HG03280 (cell line): ENCODE measurements around the gene UNC79.

Experiments used
- ATAC-seq: cut with Tn5 transposase; IDR thresholded peaks from one replicate; pipeline ENCODE4 v1.9.1; 2021; ENCODE audit warnings: mild to moderate bottlenecking, moderate library complexity; ENCODE audit not compliant: unreplicated experiment

Gene UNC79

GRCh38 chr14:93705513-93706156, 274.9 kb downstream of the UNC79 start:
- ATAC-seq = no peak

DNA sequence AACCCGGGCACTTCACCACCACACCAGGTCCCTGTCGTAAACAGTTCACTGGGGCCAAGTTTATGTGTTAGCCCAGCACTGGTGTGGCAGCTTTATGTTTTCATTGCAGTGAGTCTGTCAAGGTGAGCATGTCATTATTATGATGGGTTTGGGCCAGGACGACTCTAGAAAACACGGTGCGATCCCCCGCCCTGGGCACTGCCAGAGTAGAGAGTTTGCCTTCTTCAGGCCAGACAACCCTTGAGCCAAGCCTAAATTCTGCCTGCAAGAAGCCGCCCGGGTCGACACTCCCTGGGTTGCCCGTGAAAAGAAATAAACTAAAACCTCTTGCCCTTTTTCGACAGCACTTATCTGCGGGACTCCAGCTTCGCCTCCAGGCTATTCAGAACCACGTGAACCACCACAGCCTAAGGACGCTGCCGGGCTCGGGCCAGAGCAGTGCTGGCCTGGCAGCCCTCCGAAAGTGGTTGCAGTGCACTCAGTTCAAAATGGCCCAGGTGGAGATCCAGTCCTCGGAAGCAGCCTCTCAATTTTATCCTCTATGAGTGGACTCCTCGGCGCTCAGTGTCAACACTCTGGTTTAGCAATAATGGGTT, 275.7 kb downstream of the UNC79 start:
- no peak for ATAC-seq

DNA sequence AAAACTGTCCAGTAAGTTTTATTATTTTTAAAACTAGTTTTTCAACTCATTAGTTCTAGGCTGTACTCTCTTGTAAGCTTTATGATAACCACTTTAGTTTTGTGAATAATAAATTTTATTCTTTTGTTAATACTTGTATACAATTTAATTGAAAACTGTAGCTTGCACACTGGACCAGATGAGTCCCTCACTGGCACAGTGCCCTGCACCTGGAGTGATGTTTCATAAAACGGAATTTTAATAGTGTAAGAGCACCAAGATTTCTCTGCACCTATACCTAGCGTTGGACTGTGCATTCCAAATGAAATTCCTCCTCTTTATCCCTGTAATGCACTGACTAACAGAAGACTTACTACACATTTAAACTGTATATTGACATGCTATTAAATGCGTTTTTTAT, 276.7 kb downstream of the UNC79 start:
- no peak for ATAC-seq

DNA sequence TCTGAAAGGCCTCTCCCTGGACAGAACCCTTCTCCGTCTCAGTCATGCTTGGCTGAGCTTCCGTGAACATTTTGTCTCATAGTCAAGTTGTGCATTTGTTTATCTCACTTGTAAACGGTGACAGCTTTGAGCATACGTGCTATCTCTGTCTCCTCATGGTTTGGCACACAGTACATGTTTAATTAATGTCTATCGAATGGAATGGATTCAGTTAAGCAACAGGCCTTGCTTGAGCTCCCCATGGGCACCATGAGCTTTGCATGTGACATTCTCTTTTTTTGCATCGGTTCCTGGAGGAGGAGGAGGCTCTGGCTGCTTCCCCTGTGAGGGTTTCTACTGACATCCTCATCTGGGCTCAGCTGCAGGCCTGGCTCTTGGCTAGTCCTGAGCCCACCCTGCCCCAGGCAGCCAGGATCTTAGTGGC, 277.6 kb downstream of the UNC79 start:
- ATAC-seq = no peak

GRCh38 chr14:93708800-93709199, 278.1 kb downstream of the UNC79 start:
- ATAC-seq = no peak

GRCh38 chr14:93709249-93709648, 278.5 kb downstream of the UNC79 start:
- no peak for ATAC-seq

- ATAC-seq = no peak
Measured at GRCh38 chr14:93712079-93712837, 281.5 kb downstream of the UNC79 start.

DNA sequence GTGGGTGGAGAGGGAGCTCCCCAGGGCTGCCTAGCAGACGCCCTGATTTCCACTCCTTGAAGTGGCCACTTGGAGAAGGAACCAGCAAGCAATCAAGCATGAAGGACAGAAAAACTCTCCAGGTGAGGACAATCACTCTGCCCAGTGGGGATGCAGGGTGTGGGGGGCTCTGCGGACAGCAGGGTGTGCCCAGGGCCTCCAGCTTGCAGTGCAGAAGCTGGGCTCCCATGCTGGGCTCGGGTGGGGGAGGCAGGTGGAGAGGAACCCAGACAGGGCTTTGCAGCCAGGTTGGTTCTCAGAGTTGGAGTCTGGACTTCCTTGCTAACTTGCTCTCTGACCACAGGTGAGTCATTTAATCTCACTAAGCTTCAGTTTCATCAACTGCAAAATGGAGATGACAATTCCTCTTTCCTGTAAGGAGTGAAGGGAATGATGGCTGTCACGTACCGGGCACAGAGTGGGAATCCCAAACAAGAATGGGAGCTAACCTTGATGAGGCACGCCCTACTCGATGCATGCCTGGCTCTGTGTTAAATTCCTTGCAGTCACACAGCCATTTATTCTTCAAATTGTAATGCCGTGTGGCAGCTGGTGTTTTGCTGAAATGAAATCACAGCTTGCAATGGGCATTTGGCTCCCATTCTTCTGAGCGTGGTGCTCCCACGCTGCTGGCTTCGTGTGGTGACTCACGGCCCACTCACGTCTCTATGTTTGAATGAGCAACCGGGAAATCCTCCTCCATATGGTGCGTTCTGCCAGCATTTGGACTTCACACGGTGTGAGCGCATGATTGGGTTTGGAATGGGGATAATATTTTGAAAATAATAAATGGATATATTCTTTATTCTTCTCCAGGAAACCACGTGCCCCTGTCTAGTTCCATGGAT, 282.3 kb downstream of the UNC79 start:
- ATAC-seq = no peak

- no peak for ATAC-seq
Measured at GRCh38 chr14:93713726-93714405, 283.1 kb downstream of the UNC79 start.

DNA sequence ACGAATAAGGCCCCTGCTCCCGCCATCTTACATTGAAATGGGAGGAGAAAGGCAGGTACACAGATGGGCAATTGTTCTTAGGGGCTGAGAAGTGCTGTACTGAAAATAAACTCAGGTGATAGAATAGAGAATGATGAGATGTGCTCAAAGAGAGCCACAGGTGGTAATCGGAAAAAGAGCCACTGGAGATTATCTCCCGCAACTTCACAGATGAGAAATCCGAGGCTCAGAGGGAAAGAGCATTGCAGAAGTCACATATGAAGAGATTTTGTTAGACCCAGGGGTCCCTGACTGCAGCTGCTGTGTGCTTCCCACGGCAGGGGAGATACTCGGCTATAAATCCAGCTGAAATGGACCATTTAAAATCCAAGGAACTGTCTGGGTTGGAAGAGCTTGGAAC, 283.9 kb downstream of the UNC79 start:
- ATAC-seq = no peak

DNA sequence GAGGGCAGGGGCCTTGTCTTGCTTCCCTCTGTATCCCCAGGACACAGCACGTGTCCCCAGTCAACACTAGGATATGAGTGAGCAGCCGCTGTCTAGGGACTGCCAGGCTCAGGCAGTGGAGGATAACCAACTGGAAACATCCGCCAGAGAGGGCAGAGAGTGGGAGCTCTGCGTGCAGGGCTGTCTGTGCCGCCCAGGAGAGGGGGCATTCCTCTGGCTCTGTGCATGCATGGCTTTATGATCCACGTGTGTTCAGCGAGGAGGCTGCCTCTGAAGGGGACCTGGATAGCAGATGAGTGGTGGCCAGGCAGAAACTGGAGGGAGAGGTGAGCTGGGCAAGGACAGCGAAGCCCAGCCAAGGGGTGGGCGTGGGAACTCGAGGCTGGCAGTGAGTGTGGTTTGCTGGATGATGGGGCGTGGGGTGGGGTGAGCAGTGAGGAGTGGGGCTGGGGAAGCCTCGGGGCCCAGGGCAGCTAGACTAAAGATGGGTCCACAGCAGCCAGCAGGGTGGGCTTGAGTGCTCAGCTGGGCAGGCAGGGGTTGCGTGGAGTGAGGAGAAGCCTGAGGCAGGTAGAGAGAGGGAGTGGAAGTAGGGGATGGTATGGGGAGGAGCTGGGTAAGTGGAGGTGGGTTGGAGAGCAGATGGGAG, 284.7 kb downstream of the UNC79 start:
- ATAC-seq = no peak

DNA sequence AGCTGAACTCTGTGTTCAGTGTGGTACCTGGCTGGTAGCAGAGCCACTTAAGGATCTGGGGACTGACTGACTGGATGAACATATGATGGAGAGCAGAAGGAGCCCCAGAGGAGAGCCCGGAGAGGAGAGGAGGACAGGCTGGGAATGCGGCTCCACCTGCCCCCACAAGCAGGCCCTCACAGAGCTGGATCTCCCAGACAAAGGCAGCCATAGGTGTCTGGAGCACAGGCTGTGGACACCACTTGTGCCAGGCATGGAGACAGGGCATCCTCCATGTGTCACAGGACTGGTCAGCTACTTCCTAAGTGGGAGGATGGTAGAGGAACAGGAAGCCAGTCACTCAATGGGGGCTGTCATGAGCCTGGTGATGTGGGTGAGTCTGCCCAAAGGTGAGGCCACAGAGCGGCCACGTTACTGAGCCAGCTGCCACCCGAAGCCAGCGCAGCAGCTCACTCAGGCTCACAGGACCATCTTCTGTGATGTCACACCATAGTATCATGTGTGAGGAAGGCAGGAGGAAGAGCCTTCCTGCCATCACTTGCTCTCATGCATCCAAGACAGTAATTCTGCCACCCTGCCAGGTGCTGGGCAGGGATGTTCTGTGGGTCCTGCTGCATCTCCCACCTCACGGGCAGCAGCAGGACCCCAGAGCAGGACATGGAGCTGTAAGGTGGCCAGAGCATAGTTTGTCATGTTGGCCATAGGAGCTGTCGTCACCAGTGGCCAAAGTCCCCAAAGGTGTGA, 285.4 kb downstream of the UNC79 start:
- no peak for ATAC-seq

GRCh38 chr14:93716746-93717667, 286.3 kb downstream of the UNC79 start:
- ATAC-seq = no peak

- ATAC-seq = no peak
Measured at GRCh38 chr14:93717668-93718320, 287.1 kb downstream of the UNC79 start.

DNA sequence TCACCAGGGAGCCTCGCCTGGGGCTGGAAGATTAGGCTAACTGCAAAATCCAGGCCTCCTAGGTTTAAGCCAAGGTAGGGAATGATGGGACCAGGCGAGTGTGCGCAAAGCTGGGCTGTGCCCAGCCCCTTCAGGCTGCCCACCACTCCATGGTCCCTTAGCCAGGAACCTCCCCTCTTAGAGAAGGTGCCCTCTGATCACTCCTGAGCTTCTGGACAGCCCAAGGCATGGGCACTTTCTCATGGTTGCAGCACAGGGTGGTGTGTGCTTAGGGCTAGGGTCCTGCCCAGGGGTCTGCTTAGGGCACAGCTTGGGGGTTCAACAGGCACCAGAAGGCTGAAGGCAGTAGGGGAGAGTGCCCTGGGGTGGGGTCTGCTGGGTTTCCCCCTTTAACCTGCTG, 288.5 kb downstream of the UNC79 start:
- ATAC-seq = no peak

- ATAC-seq = no peak
Measured at GRCh38 chr14:93720076-93720815, 289.5 kb downstream of the UNC79 start.

DNA sequence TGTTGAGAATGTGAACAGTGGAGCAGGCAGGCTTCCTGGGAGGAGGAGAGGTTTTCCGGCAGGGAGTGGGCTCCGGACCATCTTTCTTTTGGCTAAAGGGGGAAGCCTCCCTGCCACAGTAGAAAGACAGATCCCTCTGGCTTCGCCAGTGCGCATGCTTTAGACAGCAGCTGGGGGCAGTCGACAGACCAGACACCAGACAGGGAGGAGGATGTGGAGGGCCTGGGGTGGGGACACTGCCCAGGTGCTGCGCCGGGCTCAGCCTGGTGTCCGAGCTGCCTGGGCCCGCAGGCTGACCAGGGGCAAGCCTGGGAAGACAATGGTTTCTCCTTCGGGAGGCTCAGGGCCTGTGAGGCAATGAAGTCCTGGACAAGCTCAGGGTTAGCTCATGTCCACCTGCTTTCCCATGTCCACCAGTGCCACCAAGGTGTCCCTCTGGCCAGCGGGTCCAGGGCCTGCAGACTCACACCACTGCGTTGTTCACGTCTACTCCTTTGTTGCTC, 290.3 kb downstream of the UNC79 start:
- ATAC-seq = no peak
